Vagina (tissue), 2 donors: ENCODE data around the gene RGS9BP.

Source experiments
- CTCF ChIP-seq, 3 experiments: fragments of 450-650 bp in 2 of 3; fragments of 200-600 bp in 1 of 3; sonication (generic) in 1 of 3; IDR thresholded peaks; one replicate each; pipeline ENCODE4 v1.5.1; 2017 to 2019; ENCODE audit warnings: antibody characterized with exemption in 3 of 3, mild to moderate bottlenecking in 2 of 3, moderate library complexity in 2 of 3
- POLR2A ChIP-seq, 2 donors: fragments of 450-650 bp; IDR thresholded peaks; one replicate each; pipeline ENCODE4 v1.6.1; 2017; ENCODE audit warnings: antibody characterized with exemption in 2 of 2, mild to moderate bottlenecking in 2 of 2, moderate library complexity in 2 of 2

DNA sequence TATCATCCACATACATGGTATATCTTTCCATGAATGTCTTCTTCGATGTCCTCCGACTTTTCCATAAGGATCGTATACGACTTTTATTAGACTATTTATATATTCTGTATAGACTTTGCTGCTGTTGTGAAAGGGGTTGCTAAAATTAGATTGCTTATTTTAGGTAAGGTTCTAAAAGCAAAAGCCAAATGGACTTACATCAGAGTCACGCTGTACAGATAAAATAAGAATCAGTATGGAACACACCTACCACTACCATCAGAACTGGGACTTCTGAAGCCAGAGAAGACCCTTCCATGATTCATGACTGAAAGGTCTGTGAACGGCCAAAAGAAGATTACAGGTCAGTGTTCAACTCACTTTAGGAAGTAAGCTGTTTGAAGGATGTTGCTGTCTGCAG is 9.6 kb upstream of the RGS9BP start:
- TF ChIP-seq POLR2A (IDR thresholded peaks at IDR 0.05): no peak
- no peak for TF ChIP-seq CTCF (IDR thresholded peaks at IDR 0.05)
